AG04449 (cell line): ENCODE data around the gene NUDCD3.
A peak's percentile ranks its signal among the peaks of the same experiment; 100 is the strongest.

Source experiments
- CTCF ChIA-PET: fragments of 350-600 bp; formaldehyde crosslinking; extraction: SDS; loops from one replicate; lab custom pipeline; 2021; ENCODE audit warnings: antibody characterized with exemption; lab: Yijun Ruan, JAX
- POLR2A ChIA-PET: fragments of 400-600, 350-600 bp; formaldehyde crosslinking; extraction: SDS; loops from one replicate; lab custom pipeline; 2020; ENCODE audit warnings: antibody characterized with exemption, inconsistent platforms; lab: Yijun Ruan, JAX
- DNase-seq: peaks from one replicate; pipeline ENCODE4 v3.0.0-alpha.2; 2010; ENCODE audit warnings: low read depth, low spot score
- H3K4me3 ChIP-seq: 2 replicates; pipeline ENCODE4 v1.5.1; 2011; ENCODE audit warnings: low read depth, mild to moderate bottlenecking, control low read depth, low read length
- TF ChIP-seq, protein P1 (sequence below): IDR thresholded peaks from one replicate; pipeline ENCODE4 v1.5.1; 2011; ENCODE audit warnings: mild to moderate bottlenecking, moderate library complexity, low read length, control low read depth, inconsistent platforms; ENCODE audit not compliant: insufficient read depth; ENCODE audit errors: missing control alignments

Gene NUDCD3

DNA sequence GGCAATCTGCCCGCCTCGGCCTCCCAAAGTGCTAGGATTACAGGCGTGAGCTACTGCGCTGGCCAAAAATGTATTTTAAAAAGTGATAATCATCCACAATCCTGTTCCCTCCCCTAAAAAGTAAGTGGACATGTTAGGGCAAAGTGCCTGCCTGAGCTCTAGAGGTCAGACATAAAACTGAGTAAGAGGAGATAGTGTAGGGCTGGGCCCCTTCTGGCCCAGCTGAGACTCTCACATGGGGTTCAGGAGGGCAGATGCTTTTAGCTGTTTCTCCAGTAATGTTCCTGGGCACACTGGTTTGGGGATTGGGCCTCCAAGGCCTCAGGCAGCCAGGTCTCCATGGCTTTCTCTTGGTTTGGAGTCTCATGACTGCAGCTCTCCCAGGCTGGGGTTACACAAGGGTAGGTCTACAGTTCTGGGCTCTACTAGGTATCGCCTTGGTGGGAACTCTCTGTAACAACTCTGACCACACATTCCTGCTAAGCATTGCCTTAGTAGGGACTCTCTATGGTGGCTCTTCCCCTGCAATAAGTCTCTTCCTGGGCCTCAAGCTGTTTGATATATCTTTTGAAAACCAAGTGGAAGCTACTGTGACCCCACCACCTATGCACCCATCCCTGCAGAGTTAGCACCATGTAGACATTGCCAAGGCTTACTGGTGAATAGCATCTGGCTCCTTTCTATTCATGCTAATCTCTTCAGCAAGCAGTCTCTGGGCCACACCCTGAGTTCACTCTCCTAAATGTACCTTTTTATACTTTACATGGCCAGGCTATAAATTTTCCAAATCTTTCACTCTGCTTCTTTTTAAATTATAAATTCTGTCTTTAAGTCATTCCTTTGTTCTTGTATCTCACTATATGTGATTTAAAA is 6.9 kb upstream of the NUDCD3 start:
- DNase-seq, result no peak
- ChIA-PET CTCF (interaction anchor here (1.5 kb wide), 1 partner anchor 68 kb away, joined by 3 read pairs; no protein-coding TSS in a partner anchor), POLR2A (no interaction called here)
- H3K4me3 ChIP-seq, result no peak overlapping the region
- TF ChIP-seq, protein P1, sequence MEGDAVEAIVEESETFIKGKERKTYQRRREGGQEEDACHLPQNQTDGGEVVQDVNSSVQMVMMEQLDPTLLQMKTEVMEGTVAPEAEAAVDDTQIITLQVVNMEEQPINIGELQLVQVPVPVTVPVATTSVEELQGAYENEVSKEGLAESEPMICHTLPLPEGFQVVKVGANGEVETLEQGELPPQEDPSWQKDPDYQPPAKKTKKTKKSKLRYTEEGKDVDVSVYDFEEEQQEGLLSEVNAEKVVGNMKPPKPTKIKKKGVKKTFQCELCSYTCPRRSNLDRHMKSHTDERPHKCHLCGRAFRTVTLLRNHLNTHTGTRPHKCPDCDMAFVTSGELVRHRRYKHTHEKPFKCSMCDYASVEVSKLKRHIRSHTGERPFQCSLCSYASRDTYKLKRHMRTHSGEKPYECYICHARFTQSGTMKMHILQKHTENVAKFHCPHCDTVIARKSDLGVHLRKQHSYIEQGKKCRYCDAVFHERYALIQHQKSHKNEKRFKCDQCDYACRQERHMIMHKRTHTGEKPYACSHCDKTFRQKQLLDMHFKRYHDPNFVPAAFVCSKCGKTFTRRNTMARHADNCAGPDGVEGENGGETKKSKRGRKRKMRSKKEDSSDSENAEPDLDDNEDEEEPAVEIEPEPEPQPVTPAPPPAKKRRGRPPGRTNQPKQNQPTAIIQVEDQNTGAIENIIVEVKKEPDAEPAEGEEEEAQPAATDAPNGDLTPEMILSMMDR, result no peak

DNA sequence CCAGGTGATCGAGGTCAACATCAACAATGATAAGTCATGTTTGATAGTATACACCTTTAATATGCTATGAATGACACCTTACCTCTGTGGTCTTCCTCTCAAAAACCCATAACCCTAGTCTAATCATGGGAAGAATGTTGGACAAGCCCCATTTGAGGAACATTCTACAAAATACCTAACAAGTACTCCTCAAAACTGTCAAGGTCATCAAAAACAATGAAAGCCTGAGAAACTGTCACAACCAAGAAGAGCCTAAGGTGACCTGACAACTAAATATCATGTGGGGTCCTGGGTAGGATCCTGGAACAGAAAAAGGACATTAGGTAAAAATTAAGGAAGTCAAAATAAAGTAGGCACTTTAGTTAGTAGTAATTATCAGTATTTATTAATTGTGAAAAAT is 5.9 kb upstream of the NUDCD3 start:
- CTCF ChIA-PET, result interaction anchor here (1.5 kb wide), 1 partner anchor 69 kb away, joined by 3 read pairs; no protein-coding TSS in a partner anchor
- H3K4me3 ChIP-seq, result no peak overlapping the region
- TF ChIP-seq, protein P1, result no peak
- no peak for DNase-seq
- POLR2A ChIA-PET, result no interaction called here

DNA sequence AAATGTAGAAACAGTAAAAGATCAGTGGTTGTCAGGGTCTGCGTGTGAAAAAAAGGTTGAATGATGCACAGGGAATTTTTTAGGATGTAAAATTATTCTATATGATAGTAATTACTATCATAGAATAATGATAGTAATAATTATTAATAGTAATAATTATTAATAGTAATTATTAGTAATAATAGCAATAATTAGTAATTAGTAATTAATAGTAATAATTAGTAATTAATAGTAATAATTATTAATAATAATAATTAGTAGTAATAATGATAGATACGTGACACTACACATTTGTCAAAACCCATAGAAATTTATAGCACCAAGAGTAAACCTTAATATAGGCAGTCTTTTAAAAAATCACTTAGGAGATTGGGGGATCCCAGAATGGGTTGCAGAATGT is 4.5 kb upstream of the NUDCD3 start:
- CTCF ChIA-PET, result interaction anchor here (1.4 kb wide), 1 partner anchor 70 kb away, joined by 3 read pairs; no protein-coding TSS in a partner anchor
- TF ChIP-seq, protein P1, result no peak
- POLR2A ChIA-PET, result no interaction called here
- no peak for DNase-seq
- no peak overlapping the region for H3K4me3 ChIP-seq

DNA sequence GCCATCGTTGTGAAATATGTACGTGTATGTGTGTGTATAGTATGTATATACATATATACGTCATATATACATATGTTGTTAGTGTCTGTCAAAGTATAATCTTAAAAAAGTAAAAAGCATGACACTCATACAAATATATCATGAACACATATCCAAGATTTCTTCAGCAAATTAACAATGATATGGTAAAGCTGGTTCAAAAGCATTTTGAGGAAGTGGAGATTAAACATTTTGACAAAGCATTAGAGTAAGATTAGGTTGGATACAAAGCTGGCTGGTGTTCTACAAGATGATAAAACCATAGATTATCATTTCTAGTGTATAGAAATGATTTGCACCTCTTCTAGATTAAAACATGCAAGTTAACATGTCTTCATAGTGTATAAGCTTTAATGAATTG is 771 bp upstream of the NUDCD3 start:
- TF ChIP-seq, protein P1, result no peak
- CTCF ChIA-PET, result interaction anchor here (0.8 to 3.2 kb wide), 8 partner anchors 9 to 294 kb away, joined by 3 to 16 read pairs (median 4); no protein-coding TSS in a partner anchor
- POLR2A ChIA-PET, result no interaction called here
- peak overlapping the region; percentile 97 for H3K4me3 ChIP-seq
- no peak for DNase-seq

DNA sequence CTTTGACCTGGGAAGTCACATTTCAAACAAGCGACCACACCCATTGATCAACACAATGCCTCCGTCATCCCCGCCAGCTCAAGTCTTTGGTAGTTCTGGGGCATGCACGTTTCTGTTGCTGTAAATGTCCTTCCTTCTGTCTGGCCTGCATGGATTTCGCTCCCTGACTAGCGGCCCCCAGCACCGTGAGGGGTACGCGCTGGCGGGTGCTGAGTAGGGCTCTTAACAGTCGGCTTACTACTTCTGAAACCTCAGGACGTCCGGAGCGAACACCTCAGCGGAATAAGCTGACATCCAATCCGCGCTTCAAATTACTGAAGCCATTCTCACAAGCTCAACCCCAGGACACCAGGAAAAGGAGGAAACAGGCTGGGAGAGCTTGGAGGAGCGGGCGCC is 505 bp downstream of the NUDCD3 start:
- ChIA-PET CTCF (interaction anchor here (1.3 to 3.2 kb wide), 7 partner anchors 10 to 253 kb away, joined by 3 to 16 read pairs (median 4); no protein-coding TSS in a partner anchor), POLR2A (interaction anchor here (1.3 kb wide), 1 partner anchor 28 kb away, joined by 4 read pairs; no protein-coding TSS in a partner anchor)
- peak overlapping the region; percentile 97 for H3K4me3 ChIP-seq
- DNase-seq, result no peak
- TF ChIP-seq, protein P1, result no peak

DNA sequence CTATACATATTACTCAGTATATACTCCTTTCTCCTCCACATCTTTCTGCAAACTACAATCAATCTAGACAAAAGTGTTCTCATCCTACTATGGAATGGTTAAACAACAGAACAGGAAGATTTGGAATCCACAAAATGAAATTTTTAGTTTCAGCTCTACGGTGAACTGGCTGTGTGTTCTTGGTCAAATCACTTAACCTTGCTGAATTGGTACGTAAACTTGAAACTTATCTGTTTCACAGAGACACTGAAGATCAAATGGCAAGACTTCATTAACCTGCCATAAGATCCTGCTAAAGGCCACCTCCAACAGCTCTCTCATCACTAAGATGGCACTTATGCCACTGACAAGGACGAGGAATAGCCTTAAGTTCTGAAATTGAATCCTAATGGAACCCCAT is 1.5 kb downstream of the NUDCD3 start:
- ChIA-PET POLR2A (no interaction called here), CTCF (interaction anchor here (1.3 to 3.2 kb wide), 4 partner anchors 9 to 252 kb away, joined by 3 to 16 read pairs (median 4); no protein-coding TSS in a partner anchor)
- TF ChIP-seq, protein P1, result no peak

More for the DNA sequence above, 1.5 kb downstream of the NUDCD3 start:
- peak overlapping the region; percentile 97 for H3K4me3 ChIP-seq
- no peak for DNase-seq
